K562 (cell line): ENCODE data around the gene CHD5. TPM values are rescaled to one million over a fixed set of nuclear protein-coding genes. Genes with fewer than 3 reads are reported as not detected.

Experiments
- ATAC-seq: fragments of 200-7000 bp; cut with Tn5 transposase; 3 replicates; pipeline ENCODE4 v1.9.1; 2020; ENCODE audit warnings: moderate library complexity
- BruUV-seq: library from RNA; stranded (reverse); fragments of 400-500 nt; replicated peaks from 2 replicates; lab custom pipeline; 2021; lab: Mats Ljungman, UMichigan
- CTCF ChIA-PET: fragments of 300-600 bp; formaldehyde crosslinking; extraction: SDS; loops from one replicate; lab custom pipeline; 2021; ENCODE audit warnings: low intra/inter-chr PET ratio; lab: Yijun Ruan, JAX
- POLR2A ChIA-PET: fragments of 300-600, 350-650 bp; sonication (Branson Sonifier 250); formaldehyde crosslinking; extraction: SDS; loops from one replicate; lab custom pipeline; 2021; ENCODE audit warnings: antibody characterized with exemption, inconsistent platforms; lab: Yijun Ruan, JAX
- DNase-seq, 4 experiments: peaks; one replicate each; pipeline versions ENCODE4 v3.0.0 to v3.0.0-alpha.2; 2011 to 2018; ENCODE audit warnings: low spot score in 3 of 4, mixed read lengths in 3 of 4; ENCODE audit errors: extremely low read depth in 1 of 4
- FAIRE-seq: peaks from 2 replicates; lab custom pipeline; 2011; peaks lifted over from hg19 to GRCh38; lab: Jason Lieb, UNC
- H2AFZ ChIP-seq: 2 replicates; pipeline ENCODE4 v1.6.0; 2011; ENCODE audit warnings: low read depth, low read length, control low read depth, inconsistent platforms
- H3K27ac ChIP-seq: fragments of 200-600 bp; 3 replicates; pipeline ENCODE4 v1.8.0; 2011; ENCODE audit warnings: low read depth, mild to moderate bottlenecking, control low read depth, inconsistent platforms, low read length, moderate library complexity, mixed read lengths; ENCODE audit errors: extremely low read depth
- H3K27me3 ChIP-seq, 2 experiments: fragments of 300-600 bp in 1 of 2; 2 replicates in 1 of 2; 3 replicates in 1 of 2; pipeline versions ENCODE4 v1.6.0 to v1.8.0; 2011; ENCODE audit warnings: inconsistent platforms in 2 of 2, low read length in 2 of 2, mild to moderate bottlenecking in 1 of 2, mixed read lengths in 1 of 2, moderate library complexity in 1 of 2; ENCODE audit not compliant: control insufficient read depth in 2 of 2, insufficient read depth in 2 of 2
- H3K36me3 ChIP-seq: fragments of 300-600 bp; 3 replicates; pipeline ENCODE4 v1.8.0; 2011; ENCODE audit warnings: mild to moderate bottlenecking, low read length, inconsistent platforms; ENCODE audit not compliant: control insufficient read depth, insufficient read depth
- H3K4me1 ChIP-seq, 2 experiments: fragments of 200-600 bp in 1 of 2; replicated peaks in 1 of 2; 2 replicates in 1 of 2; 3 replicates in 1 of 2; pipeline versions ENCODE4 v1.5.1 to v1.8.0; 2011; ENCODE audit warnings: inconsistent platforms in 2 of 2, low read length in 2 of 2, mild to moderate bottlenecking in 1 of 2, mixed read lengths in 1 of 2, moderate library complexity in 1 of 2; ENCODE audit not compliant: control insufficient read depth in 2 of 2, insufficient read depth in 2 of 2
- H3K4me2 ChIP-seq: 2 replicates; pipeline ENCODE4 v1.6.1; 2011; ENCODE audit warnings: low read length, control low read depth, inconsistent platforms, mixed read lengths; ENCODE audit not compliant: insufficient read depth
- H3K4me3 ChIP-seq: fragments of 200-600 bp; sonication (generic), shearing (Covaris generic); 2 replicates; pipeline ENCODE4 v1.5.1; 2016; ENCODE audit warnings: control low read depth, inconsistent platforms
- H3K79me2 ChIP-seq: fragments of 200-600 bp; 3 replicates; pipeline ENCODE4 v1.8.0; 2011; ENCODE audit warnings: low read length, inconsistent platforms; ENCODE audit not compliant: control insufficient read depth, insufficient read depth
- H3K9ac ChIP-seq, 2 experiments: 2 replicates each; pipeline versions ENCODE4 v1.6.0 to v1.6.1; 2011; ENCODE audit warnings: low read depth in 2 of 2, low read length in 2 of 2, control low read depth in 1 of 2, inconsistent platforms in 1 of 2, mild to moderate bottlenecking in 1 of 2, mixed read lengths in 1 of 2; ENCODE audit not compliant: insufficient read depth in 1 of 2
- H3K9me1 ChIP-seq: one replicate; pipeline ENCODE4 v1.6.0; 2011; ENCODE audit warnings: inconsistent platforms, mild to moderate bottlenecking, low read length, moderate library complexity; ENCODE audit not compliant: control insufficient read depth, insufficient read depth
- H3K9me3 ChIP-seq: replicated peaks from 2 replicates; pipeline ENCODE4 v1.5.1; 2011; ENCODE audit warnings: low read depth, low read length, inconsistent platforms; ENCODE audit not compliant: control insufficient read depth, insufficient read depth
- H4K20me1 ChIP-seq: replicated peaks from 2 replicates; pipeline ENCODE4 v1.6.1; 2011; ENCODE audit warnings: low read length, inconsistent platforms, mixed read lengths; ENCODE audit not compliant: control insufficient read depth, insufficient read depth
- BDP1 ChIP-seq: IDR thresholded peaks from 3 replicates; pipeline ENCODE4 v1.6.1; 2011; ENCODE audit not compliant: insufficient read length, insufficient read depth
- BMI1 ChIP-seq: fragments of 150-350 bp; IDR thresholded peaks from 2 replicates; pipeline ENCODE4 v1.6.1; 2014; ENCODE audit warnings: low read length
- ELK3 ChIP-seq: fragments of 450-650 bp; formaldehyde crosslinking; IDR thresholded peaks from 2 replicates; pipeline ENCODE4 v1.4.0; 2020; ENCODE audit warnings: mild to moderate bottlenecking
- JUN ChIP-seq, 2 experiments: sonication (generic) in 1 of 2; formaldehyde crosslinking in 1 of 2; IDR thresholded peaks; 2 replicates each; pipeline versions ENCODE4 v1.6.1 to v1.8.0; 2012 to 2022; ENCODE audit warnings: borderline replicate concordance in 2 of 2, mild to moderate bottlenecking in 2 of 2, improper control_type of control experiment in 1 of 2, low read depth in 1 of 2, low read length in 1 of 2, missing genetic modification reagents in 1 of 2
- KLF1 ChIP-seq: fragments of 450-650 bp; IDR thresholded peaks from 2 replicates; pipeline ENCODE4 v1.6.1; 2016; ENCODE audit warnings: missing genetic modification characterization, missing compliant biosample characterization
- PCBP2 ChIP-seq: fragments of 200-400 bp; formaldehyde crosslinking; IDR thresholded peaks from 2 replicates; pipeline ENCODE4 v1.6.1; 2018; ENCODE audit warnings: low read length, low read depth, mild to moderate bottlenecking, moderate library complexity; ENCODE audit not compliant: poor library complexity, severe bottlenecking
- SRSF3 ChIP-seq: fragments of 200-400 bp; formaldehyde crosslinking; IDR thresholded peaks from 2 replicates; pipeline ENCODE4 v1.6.1; 2016; ENCODE audit warnings: mild to moderate bottlenecking, low read length, moderate library complexity; ENCODE audit not compliant: insufficient read depth
- STAG1 ChIP-seq: sonication (generic); formaldehyde crosslinking; IDR thresholded peaks from 2 replicates; pipeline ENCODE4 v1.5.0; 2020; ENCODE audit warnings: missing genetic modification reagents, borderline replicate concordance
- WGBS: fragments of 100-300 bp; shearing (Covaris generic); methylation state at CpG from one replicate; pipeline ENCODE4 v1.1.6; 2016; ENCODE audit warnings: low coverage, mixed read lengths; ENCODE audit not compliant: insufficient coverage; ENCODE audit errors: missing lambda C conversion rate; 5-methylcytosine and 5-hydroxymethylcytosine counted together
- in situ Hi-C: fragments of 300-500 bp; cut with MboI; formaldehyde crosslinking; loops from 4 replicates; pipeline ENCODE4 v1.15.0; 2018; ENCODE audit warnings: inconsistent platforms, mixed read lengths
- intact Hi-C: fragments of 100-400 bp; cut with micrococcal nuclease; formaldehyde crosslinking; loops from 2 replicates; pipeline ENCODE4 v1.14.2; 2022
- polyA plus RNA-seq, 8 experiments: library from polyadenylated mRNA; depleted of rRNA in 4 of 8; stranded (reverse) in 5 of 8; unstranded in 3 of 8; fragments of >200 nt; fragmentation: Nextera tagmentation in 2 of 8; fragmentation: Illumina TruSeq in 1 of 8; extraction: Ambion mirVana in 2 of 8; extraction: Trizol in 1 of 8; gene quantifications; 2 replicates each; pipeline versions ENCODE4 v1.2.1 to v1.2.3, GENCODE V29; 2011 to 2014; ENCODE audit warnings: inconsistent platforms in 1 of 8, missing spikeins in 1 of 8
- total RNA-seq, 7 experiments: library from RNA; depleted of rRNA in 6 of 7; stranded (reverse); fragments of >200 nt in 6 of 7; fragmentation: Illumina TruSeq in 2 of 7; extraction: Trizol in 2 of 7; gene quantifications; 2 replicates each; pipeline versions ENCODE4 v1.2.1 to v1.2.3, GENCODE V29; 2011 to 2021; ENCODE audit warnings: low replicate concordance in 1 of 7
- TF ChIP-seq, protein P1 (sequence below): fragments of 250-450 bp; sonication (Bioruptor Pico); IDR thresholded peaks from 2 replicates; pipeline ENCODE4 v1.4.0; 2020
- TF ChIP-seq, protein P2 (sequence below): fragments of 250-450 bp; sonication (Bioruptor Pico); IDR thresholded peaks from 2 replicates; pipeline ENCODE4 v1.8.0; 2022; ENCODE audit warnings: moderate library complexity, mild to moderate bottlenecking, inconsistent platforms

Gene CHD5
- total and polyA plus RNA-seq, 9 of the 15 experiments (the other 6 are each of a cell fraction or from before 2014, with no cell fraction given), result 0.03 to 0.52 (median 0.11) TPM; not detected in 2

DNA sequence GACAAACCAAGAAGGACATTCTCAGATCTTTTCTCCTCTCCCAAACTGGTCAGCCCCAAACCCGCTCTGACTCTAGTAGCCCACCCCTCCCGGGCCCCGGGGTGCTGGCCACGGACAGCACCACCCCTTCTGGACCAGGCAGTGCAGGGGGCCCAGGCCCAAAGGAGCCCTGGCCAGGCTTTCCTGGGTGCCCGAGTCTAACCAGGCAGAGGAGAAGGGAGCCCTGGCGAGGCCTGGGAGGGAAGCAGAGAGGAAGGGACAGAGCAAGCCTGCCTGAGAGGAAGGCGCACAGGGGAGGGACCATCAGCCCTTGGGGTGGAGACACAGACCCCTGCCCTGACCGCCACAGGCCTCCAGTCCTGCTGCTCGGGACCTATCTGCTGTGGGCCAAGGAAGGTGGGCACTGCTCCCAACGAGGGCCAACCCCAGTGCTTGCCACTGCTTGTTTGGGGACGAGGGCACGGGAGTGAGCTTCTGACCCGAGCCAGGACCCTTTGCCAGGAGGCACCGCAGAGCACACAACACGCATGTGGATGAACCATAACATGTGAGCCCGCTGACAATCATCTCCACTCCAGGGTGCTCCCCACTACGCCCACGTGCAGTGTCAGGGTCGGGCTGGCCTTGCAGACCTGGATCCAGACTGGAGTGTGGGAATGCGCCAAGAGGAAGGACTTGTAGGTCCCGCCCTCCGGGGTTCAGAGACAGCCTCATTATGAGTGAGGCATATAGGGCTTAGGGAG, 76.8 kb downstream of the CHD5 start:
- FAIRE-seq (no peak), ATAC-seq (no peak), DNase-seq (no peak)
- H2AFZ ChIP-seq, result no peak overlapping the region
- H3K4me1 ChIP-seq, result peaks cover 0 to 20% of the 10 kb centered on the region in 2 experiments; a peak in 2 of 5 replicates
- peaks cover 8% of the 10 kb centered on the region; the same call in 1 of the 2 replicates for H4K20me1 ChIP-seq
- no peaks in the 10 kb centered on the region for H3K9me1 ChIP-seq
- peaks cover 7 to 58% of the 10 kb centered on the region in 2 experiments; a peak in 4 of 5 replicates for H3K27me3 ChIP-seq
- no peak overlapping the region for H3K9ac ChIP-seq
- intact Hi-C loops (no loop called here), in situ Hi-C loops (no loop called here)
- BruUV-seq, result no TSS peak
- no peak for TF ChIP-seq SRSF3
- TF ChIP-seq, protein P1, sequence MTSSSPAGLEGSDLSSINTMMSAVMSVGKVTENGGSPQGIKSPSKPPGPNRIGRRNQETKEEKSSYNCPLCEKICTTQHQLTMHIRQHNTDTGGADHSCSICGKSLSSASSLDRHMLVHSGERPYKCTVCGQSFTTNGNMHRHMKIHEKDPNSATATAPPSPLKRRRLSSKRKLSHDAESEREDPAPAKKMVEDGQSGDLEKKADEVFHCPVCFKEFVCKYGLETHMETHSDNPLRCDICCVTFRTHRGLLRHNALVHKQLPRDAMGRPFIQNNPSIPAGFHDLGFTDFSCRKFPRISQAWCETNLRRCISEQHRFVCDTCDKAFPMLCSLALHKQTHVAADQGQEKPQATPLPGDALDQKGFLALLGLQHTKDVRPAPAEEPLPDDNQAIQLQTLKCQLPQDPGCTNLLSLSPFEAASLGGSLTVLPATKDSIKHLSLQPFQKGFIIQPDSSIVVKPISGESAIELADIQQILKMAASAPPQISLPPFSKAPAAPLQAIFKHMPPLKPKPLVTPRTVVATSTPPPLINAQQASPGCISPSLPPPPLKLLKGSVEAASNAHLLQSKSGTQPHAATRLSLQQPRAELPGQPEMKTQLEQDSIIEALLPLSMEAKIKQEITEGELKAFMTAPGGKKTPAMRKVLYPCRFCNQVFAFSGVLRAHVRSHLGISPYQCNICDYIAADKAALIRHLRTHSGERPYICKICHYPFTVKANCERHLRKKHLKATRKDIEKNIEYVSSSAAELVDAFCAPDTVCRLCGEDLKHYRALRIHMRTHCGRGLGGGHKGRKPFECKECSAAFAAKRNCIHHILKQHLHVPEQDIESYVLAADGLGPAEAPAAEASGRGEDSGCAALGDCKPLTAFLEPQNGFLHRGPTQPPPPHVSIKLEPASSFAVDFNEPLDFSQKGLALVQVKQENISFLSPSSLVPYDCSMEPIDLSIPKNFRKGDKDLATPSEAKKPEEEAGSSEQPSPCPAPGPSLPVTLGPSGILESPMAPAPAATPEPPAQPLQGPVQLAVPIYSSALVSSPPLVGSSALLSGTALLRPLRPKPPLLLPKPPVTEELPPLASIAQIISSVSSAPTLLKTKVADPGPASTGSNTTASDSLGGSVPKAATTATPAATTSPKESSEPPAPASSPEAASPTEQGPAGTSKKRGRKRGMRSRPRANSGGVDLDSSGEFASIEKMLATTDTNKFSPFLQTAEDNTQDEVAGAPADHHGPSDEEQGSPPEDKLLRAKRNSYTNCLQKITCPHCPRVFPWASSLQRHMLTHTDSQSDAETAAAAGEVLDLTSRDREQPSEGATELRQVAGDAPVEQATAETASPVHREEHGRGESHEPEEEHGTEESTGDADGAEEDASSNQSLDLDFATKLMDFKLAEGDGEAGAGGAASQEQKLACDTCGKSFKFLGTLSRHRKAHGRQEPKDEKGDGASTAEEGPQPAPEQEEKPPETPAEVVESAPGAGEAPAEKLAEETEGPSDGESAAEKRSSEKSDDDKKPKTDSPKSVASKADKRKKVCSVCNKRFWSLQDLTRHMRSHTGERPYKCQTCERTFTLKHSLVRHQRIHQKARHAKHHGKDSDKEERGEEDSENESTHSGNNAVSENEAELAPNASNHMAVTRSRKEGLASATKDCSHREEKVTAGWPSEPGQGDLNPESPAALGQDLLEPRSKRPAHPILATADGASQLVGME (CRISPR knock-in tag), result no peak
- TF ChIP-seq BDP1, result no peak
- TF ChIP-seq PCBP2, result no peak
- TF ChIP-seq STAG1, result no peak
- TF ChIP-seq, protein P2, sequence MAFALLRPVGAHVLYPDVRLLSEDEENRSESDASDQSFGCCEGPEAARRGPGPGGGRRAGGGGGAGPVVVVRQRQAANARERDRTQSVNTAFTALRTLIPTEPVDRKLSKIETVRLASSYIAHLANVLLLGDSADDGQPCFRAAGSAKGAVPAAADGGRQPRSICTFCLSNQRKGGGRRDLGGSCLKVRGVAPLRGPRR (CRISPR knock-in tag), result no peak
- TF ChIP-seq KLF1 (tag), result no peak
- no peak for TF ChIP-seq BMI1
- no peak for TF ChIP-seq JUN (IDR thresholded peaks at IDR 0.05; ENCODE audit: borderline replicate concordance, low read depth, low read length)
- no peak for TF ChIP-seq JUN (CRISPR knock-in tag; IDR thresholded peaks at IDR 0.05; ENCODE audit: borderline replicate concordance)
- no peak for TF ChIP-seq ELK3 (CRISPR knock-in tag)
- POLR2A ChIA-PET, result interaction anchor here (0.9 to 2.0 kb wide), 4 partner anchors 10 to 18 kb away, joined by 3 to 4 read pairs (median 4); no protein-coding TSS in a partner anchor
- WGBS, result 0% methylated on average over 22 of the region's 22 CpGs
- H3K4me2 ChIP-seq, result no peak overlapping the region
- H3K4me3 ChIP-seq, result no peak overlapping the region
- H3K79me2 ChIP-seq, result no peaks in the 10 kb centered on the region
- no peaks in the 10 kb centered on the region for H3K36me3 ChIP-seq
- no peaks in the 10 kb centered on the region for H3K9me3 ChIP-seq
- CTCF ChIA-PET, result interaction anchor here (0.6 kb wide), 1 partner anchor 174 kb away, joined by 6 read pairs; no protein-coding TSS in a partner anchor
- no peak overlapping the region for H3K27ac ChIP-seq
